RWPE2 (cell line): Measurements from ENCODE around the gene ZBTB20.

Experiments
- ATAC-seq: fragments of 200-7000 bp; cut with Tn5 transposase; 3 replicates; pipeline ENCODE4 v1.9.1; 2021; ENCODE audit warnings: low read depth
- DNase-seq: peaks from one replicate; pipeline ENCODE4 v3.0.0-alpha.2; 2020; ENCODE audit warnings: low spot score
- H3K27ac ChIP-seq: fragments of 450-650 bp; 2 replicates; pipeline ENCODE4 v1.5.1; 2017; ENCODE audit warnings: mild to moderate bottlenecking; ENCODE audit not compliant: poor library complexity, severe bottlenecking
- H3K27me3 ChIP-seq: fragments of 250-450 bp; sonication (Bioruptor Pico); 2 replicates; pipeline ENCODE4 v1.5.1; 2021; ENCODE audit warnings: mild to moderate bottlenecking, moderate library complexity; ENCODE audit not compliant: insufficient read depth, poor library complexity, severe bottlenecking
- H3K36me3 ChIP-seq: fragments of 250-450 bp; sonication (Bioruptor Pico); 2 replicates; pipeline ENCODE4 v1.5.1; 2020; ENCODE audit warnings: low read depth, mild to moderate bottlenecking, moderate library complexity
- H3K4me1 ChIP-seq: fragments of 250-450 bp; sonication (Bioruptor Pico); 2 replicates; pipeline ENCODE4 v1.5.1; 2021; ENCODE audit warnings: mild to moderate bottlenecking, moderate library complexity; ENCODE audit not compliant: insufficient read depth, poor library complexity, severe bottlenecking
- H3K4me3 ChIP-seq: fragments of 250-450 bp; sonication (Bioruptor Pico); 2 replicates; pipeline ENCODE4 v1.5.1; 2021; ENCODE audit warnings: mild to moderate bottlenecking, moderate library complexity; ENCODE audit not compliant: severe bottlenecking
- H3K9me3 ChIP-seq: fragments of 250-450 bp; sonication (Bioruptor Pico); 2 replicates; pipeline ENCODE4 v1.5.1; 2021; ENCODE audit warnings: mild to moderate bottlenecking, moderate library complexity; ENCODE audit not compliant: severe bottlenecking
- CTCF ChIP-seq: fragments of 450-650 bp; IDR thresholded peaks from one replicate; pipeline ENCODE4 v1.5.1; 2017; ENCODE audit warnings: mild to moderate bottlenecking, moderate library complexity; ENCODE audit not compliant: poor library complexity, severe bottlenecking

ZBTB20 gene

GRCh38 chr3:114370537-114371174, 776.4 kb downstream of the ZBTB20 start:
- no peak for DNase-seq

GRCh38 chr3:114365909-114366308, 781.2 kb downstream of the ZBTB20 start:
- DNase-seq (no peak), ATAC-seq (no peak)

More at GRCh38 chr3:114370537-114371174, 776.4 kb downstream of the ZBTB20 start:
- no peaks in the 10 kb centered on the region for H3K9me3 ChIP-seq
- no peak for ATAC-seq
- no peaks in the 10 kb centered on the region for H3K4me1 ChIP-seq
- no peaks in the 10 kb centered on the region for H3K36me3 ChIP-seq
- H3K27ac ChIP-seq, result no peak overlapping the region
- no peaks in the 10 kb centered on the region for H3K27me3 ChIP-seq
- H3K4me3 ChIP-seq, result no peak overlapping the region
- TF ChIP-seq CTCF, result no peak

GRCh38 chr3:114364806-114365654, 782.1 kb downstream of the ZBTB20 start:
- no peaks in the 10 kb centered on the region for H3K9me3 ChIP-seq
- H3K27me3 ChIP-seq, result no peaks in the 10 kb centered on the region
- no peak overlapping the region for H3K27ac ChIP-seq
- no peak for ATAC-seq
- H3K4me3 ChIP-seq, result no peak overlapping the region
- no peaks in the 10 kb centered on the region for H3K4me1 ChIP-seq
- DNase-seq, result no peak
- no peak for TF ChIP-seq CTCF
- no peaks in the 10 kb centered on the region for H3K36me3 ChIP-seq

More at GRCh38 chr3:114365909-114366308, 781.2 kb downstream of the ZBTB20 start:
- H3K4me1 ChIP-seq, result no peaks in the 10 kb centered on the region
- no peak overlapping the region for H3K4me3 ChIP-seq
- no peaks in the 10 kb centered on the region for H3K36me3 ChIP-seq
- TF ChIP-seq CTCF, result no peak
- H3K27me3 ChIP-seq, result no peaks in the 10 kb centered on the region
- H3K9me3 ChIP-seq, result no peaks in the 10 kb centered on the region
- H3K27ac ChIP-seq, result no peak overlapping the region

GRCh38 chr3:114363554-114364202, 783.4 kb downstream of the ZBTB20 start:
- H3K36me3 ChIP-seq, result no peaks in the 10 kb centered on the region

More at GRCh38 chr3:114363554-114364202, 783.4 kb downstream of the ZBTB20 start:
- no peaks in the 10 kb centered on the region for H3K4me1 ChIP-seq
- 0 out of 3 replicates have a peak, but pooled peaks have one; percentile 38 for ATAC-seq
- no peaks in the 10 kb centered on the region for H3K9me3 ChIP-seq
- DNase-seq, result no peak
- no peak overlapping the region for H3K27ac ChIP-seq
- no peak overlapping the region for H3K4me3 ChIP-seq
- no peak for TF ChIP-seq CTCF
- H3K27me3 ChIP-seq, result no peaks in the 10 kb centered on the region
